T-cell (primary cell): ENCODE data around the gene CRYBB3. TPM values are rescaled to one million over a fixed set of nuclear protein-coding genes. Genes with fewer than 3 reads are reported as not detected.

Source experiments
- ATAC-seq, 4 experiments: fragments of 200-7000 bp in 3 of 4; fragments of 150-1000 bp in 1 of 4; cut with Tn5 transposase; replicated peaks in 1 of 4; 1 replicate in 3 of 4; 2 replicates in 1 of 4; pipeline ENCODE4 v1.10.0; 2021; ENCODE audit warnings: moderate library complexity in 3 of 4, mild to moderate bottlenecking in 2 of 4, moderate number of reproducible peaks in 1 of 4
- CTCF ChIA-PET, 2 donors: fragments of 300-600 bp; sonication (Branson Sonifier 250); formaldehyde crosslinking; loops; one replicate each; lab custom pipeline; 2022; ENCODE audit warnings: antibody characterized with exemption in 2 of 2; lab: Charles Lee
- POLR2A ChIA-PET, 2 donors: fragments of 300-600 bp; sonication (Branson Sonifier 250); formaldehyde crosslinking; loops; one replicate each; lab custom pipeline; 2022; ENCODE audit warnings: antibody characterized with exemption in 2 of 2; lab: Charles Lee
- DNase-seq, 35 experiments: peaks; one replicate each; pipeline versions ENCODE4 v3.0.0 to v3.0.0-alpha.2; 2013 to 2023
- H3K27ac ChIP-seq: one replicate; pipeline ENCODE4 v1.5.1; 2013; ENCODE audit warnings: low read length
- H3K27me3 ChIP-seq, 2 experiments: replicated peaks in 1 of 2; 1 replicate in 1 of 2; 2 replicates in 1 of 2; pipeline versions ENCODE4 v1.6.1 to v1.7.0; 2013; ENCODE audit warnings: low read length in 1 of 2, mixed read lengths in 1 of 2; ENCODE audit not compliant: control insufficient read depth in 2 of 2, insufficient read depth in 2 of 2; ENCODE audit errors: extremely low read depth in 1 of 2
- H3K36me3 ChIP-seq, 2 donors: 1 replicate in 1 of 2; 2 replicates in 1 of 2; pipeline versions ENCODE4 v1.6.1 to v1.7.0; 2013; ENCODE audit warnings: low read length in 1 of 2; ENCODE audit not compliant: control insufficient read depth in 2 of 2, insufficient read depth in 1 of 2; ENCODE audit errors: extremely low read depth in 1 of 2
- H3K4me1 ChIP-seq, 2 experiments: 1 replicate in 1 of 2; 2 replicates in 1 of 2; pipeline versions ENCODE4 v1.6.1 to v1.7.0; 2013; ENCODE audit warnings: low read length in 2 of 2, mixed read lengths in 1 of 2; ENCODE audit not compliant: insufficient read depth in 2 of 2, control insufficient read depth in 1 of 2; ENCODE audit errors: extremely low read depth in 1 of 2
- H3K4me3 ChIP-seq, 2 donors: 1 replicate in 1 of 2; 2 replicates in 1 of 2; pipeline versions ENCODE4 v1.5.1 to v1.7.0; 2013; ENCODE audit warnings: mild to moderate bottlenecking in 2 of 2, low read length in 1 of 2, moderate library complexity in 1 of 2; ENCODE audit not compliant: control insufficient read depth in 1 of 2; ENCODE audit errors: extremely low read depth in 1 of 2
- H3K9me3 ChIP-seq: 2 replicates; pipeline ENCODE4 v1.7.0; 2013
- H3K27ac Mint-ChIP-seq, 2 donors: one replicate each; pipeline ENCODE4 v1.8.0; 2020 to 2021; ENCODE audit warnings: mild to moderate bottlenecking in 2 of 2, mixed read lengths in 2 of 2
- H3K27me3 Mint-ChIP-seq, 2 donors: one replicate each; pipeline ENCODE4 v1.8.0; 2021 to 2022; ENCODE audit warnings: mixed read lengths in 2 of 2
- H3K36me3 Mint-ChIP-seq: one replicate; pipeline ENCODE4 v1.8.0; 2021; ENCODE audit warnings: mixed read lengths
- H3K4me1 Mint-ChIP-seq, 3 donors: one replicate each; pipeline ENCODE4 v1.8.0; 2020 to 2022; ENCODE audit warnings: mixed read lengths in 3 of 3, mild to moderate bottlenecking in 1 of 3
- H3K4me3 Mint-ChIP-seq, 3 donors: one replicate each; pipeline ENCODE4 v1.8.0; 2020 to 2022; ENCODE audit warnings: mild to moderate bottlenecking in 3 of 3, mixed read lengths in 3 of 3, moderate library complexity in 3 of 3
- H3K9me3 Mint-ChIP-seq, 3 donors: one replicate each; pipeline ENCODE4 v1.8.0; 2020 to 2022; ENCODE audit warnings: mixed read lengths in 3 of 3
- WGBS: methylation state at CpG from one replicate; pipeline ENCODE4 v1.1.5; 2013; ENCODE audit warnings: missing lambda C conversion rate; ENCODE audit not compliant: insufficient coverage; 5-methylcytosine and 5-hydroxymethylcytosine counted together
- total RNA-seq, 35 experiments: library from RNA in 6 of 35; stranded (reverse) in 6 of 35; fragments of 120-200 nt in 1 of 35; gene quantifications; one replicate each; pipeline versions ENCODE4 v1.2.1 to v1.2.4 and lab custom pipeline; 2013 to 2026

CRYBB3 gene
- total RNA-seq, 5 donors from 2014 or later (not counting 1 experiment from before 2014, with no cell fraction given), result 0.89 TPM; not detected in 4

DNA sequence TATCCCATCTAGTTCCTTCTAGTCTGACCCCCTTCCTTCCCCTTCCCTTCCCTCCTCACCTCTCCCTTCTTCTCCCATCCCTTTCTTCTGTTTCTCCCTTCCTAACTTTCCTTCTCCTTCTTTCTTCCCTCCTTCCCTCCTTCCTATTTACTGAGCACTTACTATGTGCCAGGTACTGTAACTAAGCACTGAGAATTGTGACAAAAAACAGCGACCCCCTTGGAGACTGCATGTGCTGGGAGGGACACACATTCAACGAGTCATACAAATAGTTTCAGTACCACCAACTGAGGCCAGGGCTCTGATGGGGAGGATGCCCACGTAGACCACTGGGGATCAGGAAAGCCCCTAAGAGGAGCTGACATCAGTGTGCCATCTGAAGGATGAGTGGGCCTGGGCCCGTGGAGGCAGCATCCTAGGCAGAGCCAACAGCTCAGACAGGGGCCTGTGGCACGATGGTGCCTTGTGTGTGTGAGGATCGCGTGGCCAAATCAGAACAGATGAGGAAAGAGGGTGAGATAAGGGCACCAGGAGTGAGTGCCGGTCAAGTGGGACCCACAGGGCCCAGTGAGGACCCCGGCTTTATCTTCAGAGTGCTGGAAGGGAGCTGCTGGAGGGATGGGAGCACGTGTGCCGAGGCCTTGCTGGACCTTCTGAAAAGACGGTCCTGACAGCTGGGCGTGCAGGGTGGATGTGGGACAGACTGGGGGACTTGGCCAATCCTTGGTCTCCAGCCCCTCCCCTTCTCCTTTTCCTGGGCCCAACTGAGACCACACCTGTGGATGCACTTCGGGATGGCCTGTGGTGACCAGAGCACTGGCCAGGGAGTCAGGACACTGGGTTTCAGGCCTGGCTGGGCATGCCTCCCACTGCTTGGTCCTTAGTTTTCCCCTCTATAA lies 38.4 kb upstream of the CRYBB3 start:
- no peak overlapping the region for H3K27ac Mint-ChIP-seq
- DNase-seq, result no peak
- POLR2A ChIA-PET, result no interaction called here

GRCh38 chr22:25161916-25162530 lies 37.6 kb upstream of the CRYBB3 start:
- H3K4me1 Mint-ChIP-seq, result peaks cover 0 to 4% (median 0%) of the 10 kb centered on the region in 3 donors
- Histone ChIP-seq H3K27ac (no peak overlapping the region), H3K9me3 (no peaks in the 10 kb centered on the region), H3K4me3 (no peak overlapping the region), H3K4me1 (no peaks in the 10 kb centered on the region), H3K27me3 (no peaks in the 10 kb centered on the region), H3K36me3 (peaks cover 0 to 3% of the 10 kb centered on the region in 2 donors)
- H3K36me3 Mint-ChIP-seq, result no peaks in the 10 kb centered on the region
- no peaks in the 10 kb centered on the region for H3K27me3 Mint-ChIP-seq
- WGBS, result 86% methylated on average over 6 of the region's 6 CpGs
- POLR2A ChIA-PET, result no interaction called here
- ATAC-seq (no peak), DNase-seq (no peak)
- CTCF ChIA-PET, result no interaction called here
- H3K27ac Mint-ChIP-seq, result no peak overlapping the region
- H3K9me3 Mint-ChIP-seq, result no peaks in the 10 kb centered on the region
- H3K4me3 Mint-ChIP-seq, result no peak overlapping the region

More for the DNA sequence above, 38.4 kb upstream of the CRYBB3 start:
- Histone ChIP-seq H3K36me3 (peaks cover 0 to 3% of the 10 kb centered on the region in 2 donors), H3K9me3 (no peaks in the 10 kb centered on the region), H3K4me3 (no peak overlapping the region), H3K4me1 (no peaks in the 10 kb centered on the region), H3K27ac (no peak overlapping the region), H3K27me3 (no peaks in the 10 kb centered on the region)
- no peak overlapping the region for H3K4me3 Mint-ChIP-seq
- peaks cover 0 to 4% (median 0%) of the 10 kb centered on the region in 3 donors for H3K4me1 Mint-ChIP-seq
- CTCF ChIA-PET, result no interaction called here
- WGBS, result 58% methylated on average over 10 of the region's 14 CpGs
- no peaks in the 10 kb centered on the region for H3K27me3 Mint-ChIP-seq
- ATAC-seq, result no peak
- H3K9me3 Mint-ChIP-seq, result no peaks in the 10 kb centered on the region
- no peaks in the 10 kb centered on the region for H3K36me3 Mint-ChIP-seq

GRCh38 chr22:25162561-25162960 lies 37.1 kb upstream of the CRYBB3 start:
- no CpG with 5 or more reads among the region's 1 CpG for WGBS
- no peak overlapping the region for H3K27ac ChIP-seq
- DNase-seq, result no peak

GRCh38 chr22:25165785-25166184 lies 33.9 kb upstream of the CRYBB3 start:
- Mint-ChIP-seq H3K4me3 (no peak overlapping the region), H3K36me3 (peaks cover 7% of the 10 kb centered on the region), H3K4me1 (peaks cover 0 to 10% (median 0%) of the 10 kb centered on the region in 3 donors), H3K27ac (no peak overlapping the region), H3K27me3 (no peaks in the 10 kb centered on the region), H3K9me3 (no peaks in the 10 kb centered on the region)
- POLR2A ChIA-PET, result no interaction called here
- Histone ChIP-seq H3K9me3 (no peaks in the 10 kb centered on the region), H3K27ac (no peak overlapping the region), H3K4me1 (no peaks in the 10 kb centered on the region), H3K4me3 (no peak overlapping the region), H3K27me3 (no peaks in the 10 kb centered on the region), H3K36me3 (no peaks in the 10 kb centered on the region)
- CTCF ChIA-PET, result no interaction called here
- WGBS, result 97% methylated on average over 4 of the region's 10 CpGs
- ATAC-seq, result no peak
- DNase-seq, result no peak

More at GRCh38 chr22:25162561-25162960, 37.1 kb upstream of the CRYBB3 start:
- H3K27me3 Mint-ChIP-seq, result no peaks in the 10 kb centered on the region
- H3K36me3 Mint-ChIP-seq, result no peaks in the 10 kb centered on the region
- H3K9me3 Mint-ChIP-seq, result no peaks in the 10 kb centered on the region
- CTCF ChIA-PET, result no interaction called here
- POLR2A ChIA-PET, result no interaction called here
- H3K4me1 Mint-ChIP-seq, result peaks cover 0 to 4% (median 0%) of the 10 kb centered on the region in 3 donors
- Histone ChIP-seq H3K9me3 (no peaks in the 10 kb centered on the region), H3K4me3 (no peak overlapping the region), H3K27me3 (no peaks in the 10 kb centered on the region), H3K36me3 (peaks cover 0 to 3% of the 10 kb centered on the region in 2 donors), H3K4me1 (no peaks in the 10 kb centered on the region)
- no peak for ATAC-seq
- no peak overlapping the region for H3K27ac Mint-ChIP-seq
- no peak overlapping the region for H3K4me3 Mint-ChIP-seq

DNA sequence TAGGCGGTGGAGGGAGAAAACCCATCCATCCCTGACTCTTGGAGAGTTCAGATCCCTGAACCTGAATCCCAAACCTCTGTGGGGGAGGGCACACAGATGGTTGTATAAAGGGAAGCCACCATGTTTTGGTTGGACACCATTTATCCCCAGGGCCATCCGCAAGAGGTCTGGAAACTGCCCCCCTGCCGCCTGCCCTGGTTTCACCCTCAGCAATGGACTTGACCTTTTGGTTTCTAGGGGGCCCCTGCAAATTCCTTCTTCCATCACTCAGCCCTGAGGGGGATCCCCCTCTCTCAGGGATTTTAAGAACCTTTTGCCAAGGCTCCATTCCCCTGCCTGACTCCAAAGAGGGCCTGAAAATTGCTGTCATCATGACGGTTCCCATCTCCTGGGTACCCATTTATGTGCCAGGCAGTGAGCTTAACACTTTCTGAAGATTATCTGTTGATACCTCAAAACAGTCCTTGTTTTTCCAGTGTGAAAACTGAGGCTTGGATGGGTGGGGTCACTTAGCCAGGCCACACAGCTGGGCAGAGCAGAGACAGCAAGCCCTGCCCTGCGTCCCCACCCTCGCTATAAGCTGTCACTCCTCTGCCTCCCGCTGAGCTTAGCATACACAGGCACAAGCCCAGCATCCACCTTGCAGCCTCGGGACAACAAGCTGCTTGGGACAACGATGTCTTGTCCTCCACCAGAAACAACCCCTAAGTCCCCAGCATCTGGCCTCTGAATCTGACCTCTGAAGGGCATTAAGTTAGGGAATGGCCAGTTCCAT lies 33.2 kb upstream of the CRYBB3 start:
- no peaks in the 10 kb centered on the region for H3K27me3 Mint-ChIP-seq
- no peak for DNase-seq
- H3K36me3 Mint-ChIP-seq, result peaks cover 7% of the 10 kb centered on the region
- H3K9me3 ChIP-seq, result no peaks in the 10 kb centered on the region
- H3K27ac ChIP-seq, result no peak overlapping the region
- WGBS, result 76% methylated on average over 5 of the region's 9 CpGs
- ATAC-seq, result no peak
- peaks cover 0 to 7% (median 0%) of the 10 kb centered on the region in 3 donors for H3K4me1 Mint-ChIP-seq
- H3K4me3 Mint-ChIP-seq, result no peak overlapping the region
- no peak overlapping the region for H3K27ac Mint-ChIP-seq
- H3K36me3 ChIP-seq, result no peaks in the 10 kb centered on the region
- no peaks in the 10 kb centered on the region for H3K9me3 Mint-ChIP-seq
- no peaks in the 10 kb centered on the region for H3K27me3 ChIP-seq
- no peaks in the 10 kb centered on the region for H3K4me1 ChIP-seq
- POLR2A ChIA-PET, result no interaction called here
- no peak overlapping the region for H3K4me3 ChIP-seq
- CTCF ChIA-PET, result interaction anchor here in 1 of 2 donors (0.6 kb wide), 1 partner anchor 611 kb away, joined by 3 read pairs; the partner anchor contains the start of gene GUCD1

- Mint-ChIP-seq H3K9me3 (no peaks in the 10 kb centered on the region), H3K4me3 (no peak overlapping the region), H3K27ac (no peak overlapping the region), H3K27me3 (no peaks in the 10 kb centered on the region), H3K36me3 (peaks cover 7% of the 10 kb centered on the region), H3K4me1 (peaks cover 0 to 7% (median 0%) of the 10 kb centered on the region in 3 donors)
- Histone ChIP-seq H3K27me3 (no peaks in the 10 kb centered on the region), H3K27ac (no peak overlapping the region), H3K4me1 (no peaks in the 10 kb centered on the region), H3K36me3 (no peaks in the 10 kb centered on the region), H3K4me3 (no peak overlapping the region), H3K9me3 (no peaks in the 10 kb centered on the region)
- WGBS, result 93% methylated on average over 4 of the region's 7 CpGs
- POLR2A ChIA-PET, result no interaction called here
- no peak for DNase-seq
- CTCF ChIA-PET, result interaction anchor here in 1 of 2 donors (0.6 kb wide), 1 partner anchor 612 kb away, joined by 3 read pairs; the partner anchor contains the start of gene GUCD1
- no peak for ATAC-seq
Observed at GRCh38 chr22:25167082-25167481, 32.6 kb upstream of the CRYBB3 start.
